Measurements from ENCODE around the gene EYS.

DNA sequence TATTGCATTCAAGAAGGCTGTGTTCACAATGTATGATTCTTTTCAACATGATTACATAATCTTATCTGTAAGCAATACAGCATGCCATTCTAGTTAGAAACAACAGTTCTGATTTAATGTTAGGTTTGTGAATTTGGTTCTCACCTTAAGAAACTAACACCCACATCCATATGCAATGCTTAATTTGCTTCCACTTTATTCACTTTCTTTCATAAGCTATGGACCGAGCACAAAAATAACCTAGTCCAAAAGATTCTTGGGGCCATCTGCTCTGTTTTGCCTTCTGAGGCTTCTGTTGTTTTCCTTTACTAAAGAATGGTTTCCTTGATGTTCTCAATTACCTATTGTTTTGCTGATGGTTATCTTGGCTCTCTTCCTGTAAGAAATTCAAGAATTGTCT is 258.2 kb downstream of the EYS start:
- TF ChIP-seq POLR2AphosphoS5 (IDR thresholded peaks at IDR 0.05): no peak
- no peak for TF ChIP-seq EP300 (IDR thresholded peaks at IDR 0.05)
- TF ChIP-seq, protein P1, sequence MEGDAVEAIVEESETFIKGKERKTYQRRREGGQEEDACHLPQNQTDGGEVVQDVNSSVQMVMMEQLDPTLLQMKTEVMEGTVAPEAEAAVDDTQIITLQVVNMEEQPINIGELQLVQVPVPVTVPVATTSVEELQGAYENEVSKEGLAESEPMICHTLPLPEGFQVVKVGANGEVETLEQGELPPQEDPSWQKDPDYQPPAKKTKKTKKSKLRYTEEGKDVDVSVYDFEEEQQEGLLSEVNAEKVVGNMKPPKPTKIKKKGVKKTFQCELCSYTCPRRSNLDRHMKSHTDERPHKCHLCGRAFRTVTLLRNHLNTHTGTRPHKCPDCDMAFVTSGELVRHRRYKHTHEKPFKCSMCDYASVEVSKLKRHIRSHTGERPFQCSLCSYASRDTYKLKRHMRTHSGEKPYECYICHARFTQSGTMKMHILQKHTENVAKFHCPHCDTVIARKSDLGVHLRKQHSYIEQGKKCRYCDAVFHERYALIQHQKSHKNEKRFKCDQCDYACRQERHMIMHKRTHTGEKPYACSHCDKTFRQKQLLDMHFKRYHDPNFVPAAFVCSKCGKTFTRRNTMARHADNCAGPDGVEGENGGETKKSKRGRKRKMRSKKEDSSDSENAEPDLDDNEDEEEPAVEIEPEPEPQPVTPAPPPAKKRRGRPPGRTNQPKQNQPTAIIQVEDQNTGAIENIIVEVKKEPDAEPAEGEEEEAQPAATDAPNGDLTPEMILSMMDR (IDR thresholded peaks at IDR 0.05): no peak
